ENCODE measurements around the gene SLC25A22. TPM values are rescaled to one million over a fixed set of nuclear protein-coding genes. Genes with fewer than 3 reads are reported as not detected.

SLC25A22 gene
- total RNA-seq, 1 donor from 2014 or later: 4.0 TPM

GRCh38 chr11:760236-760635, 37.8 kb downstream of the SLC25A22 start:
- DNase-seq (ENCODE audit: low read depth in 2 of 2): no peak

GRCh38 chr11:749731-750130, 48.4 kb downstream of the SLC25A22 start:
- no peak for DNase-seq (ENCODE audit: low read depth in 2 of 2)

- DNase-seq (ENCODE audit: low read depth in 2 of 2): peak in 1 of 2 donors; percentile 33
Observed at GRCh38 chr11:748007-748359, 50.1 kb downstream of the SLC25A22 start.

- DNase-seq (ENCODE audit: low read depth in 2 of 2): peak; percentile 58 to 89
Observed at GRCh38 chr11:747158-748006, 50.7 kb downstream of the SLC25A22 start, which contains the start of gene TALDO1. Gene TALDO1 (plus strand): TSS chr11:747464. CDS start chr11:747482, 18 bp downstream.

GRCh38 chr11:746289-747157, 51.6 kb downstream of the SLC25A22 start:
- DNase-seq (ENCODE audit: low read depth in 2 of 2): no peak

- DNase-seq (ENCODE audit: low read depth in 2 of 2): no peak
Observed at GRCh38 chr11:745428-745827, 52.7 kb downstream of the SLC25A22 start.

GRCh38 chr11:742571-743201, 55.4 kb downstream of the SLC25A22 start:
- DNase-seq (ENCODE audit: low read depth in 2 of 2): no peak

GRCh38 chr11:742156-742546, 55.9 kb downstream of the SLC25A22 start:
- DNase-seq (ENCODE audit: low read depth in 2 of 2): no peak

Other genes with a start within 250 kb of the SLC25A22 start
- 0.90 and 2.0 TPM in 2 replicates for gene LMNTD2, start 237.5 kb downstream of the SLC25A22 start, total RNA-seq
- gene RASSF7, start 237.3 kb downstream of the SLC25A22 start, total RNA-seq: 13.9 and 17.4 TPM in 2 replicates
- 16.8 and 23.8 TPM in 2 replicates for gene PHRF1, start 221.8 kb downstream of the SLC25A22 start, total RNA-seq
- gene IRF7, start 182.3 kb downstream of the SLC25A22 start, total RNA-seq: 6.7 and 16.2 TPM in 2 replicates
- not detected in 2 replicates for gene CDHR5, start 173.3 kb downstream of the SLC25A22 start, total RNA-seq
- not detected in 2 replicates for gene SCT, start 171.1 kb downstream of the SLC25A22 start, total RNA-seq
- under 0.01 TPM in 1 of 2 replicates, not detected in the other for gene DRD4, start 161.0 kb downstream of the SLC25A22 start, total RNA-seq
- 30.9 and 37.6 TPM in 2 replicates for gene DEAF1, start 103.1 kb downstream of the SLC25A22 start, total RNA-seq
- gene TMEM80, start 102.5 kb downstream of the SLC25A22 start, total RNA-seq: 7.6 and 15.3 TPM in 2 replicates
- gene EPS8L2, start 92.0 kb downstream of the SLC25A22 start, total RNA-seq: 2.7 and 3.0 TPM in 2 replicates
- gene TALDO1, start 50.8 kb downstream of the SLC25A22 start, total RNA-seq: 112 and 113 TPM in 2 replicates
- gene GATD1, start 20.8 kb downstream of the SLC25A22 start, total RNA-seq: 19.3 and 32.4 TPM in 2 replicates
- under 0.01 and 0.13 TPM in 2 replicates for gene CEND1, start 8.2 kb downstream of the SLC25A22 start, total RNA-seq
- gene PIDD1, start 7.0 kb upstream of the SLC25A22 start, total RNA-seq: 4.5 and 4.9 TPM in 2 replicates
- 253 and 338 TPM in 2 replicates for gene RPLP2, start 11.7 kb upstream of the SLC25A22 start, total RNA-seq
- gene PNPLA2, start 20.6 kb upstream of the SLC25A22 start, total RNA-seq: 29.5 and 63.3 TPM in 2 replicates
- 12.1 and 16.9 TPM in 2 replicates for gene CRACR2B, start 29.6 kb upstream of the SLC25A22 start, total RNA-seq
- 498 and 1,021 TPM in 2 replicates for gene CD151, start 34.7 kb upstream of the SLC25A22 start, total RNA-seq
- gene POLR2L, start 44.2 kb upstream of the SLC25A22 start, total RNA-seq: 200 and 256 TPM in 2 replicates
- gene TSPAN4, start 44.6 kb upstream of the SLC25A22 start, total RNA-seq: 73.4 and 118 TPM in 2 replicates
- 29.5 and 39.8 TPM in 2 replicates for gene CHID1, start 112.5 kb upstream of the SLC25A22 start, total RNA-seq
- 25.9 and 37.6 TPM in 2 replicates for gene AP2A2, start 127.6 kb upstream of the SLC25A22 start, total RNA-seq
- not detected in 2 replicates for gene MUC6, start 238.4 kb upstream of the SLC25A22 start, total RNA-seq